Measurements from ENCODE around the gene FKBP10.
"Not testable (repeated sequence)": the region's sequence is repeated elsewhere in the genome, so short reads cannot be mapped to it uniquely, and the experiment has no call there.

Gene FKBP10

DNA sequence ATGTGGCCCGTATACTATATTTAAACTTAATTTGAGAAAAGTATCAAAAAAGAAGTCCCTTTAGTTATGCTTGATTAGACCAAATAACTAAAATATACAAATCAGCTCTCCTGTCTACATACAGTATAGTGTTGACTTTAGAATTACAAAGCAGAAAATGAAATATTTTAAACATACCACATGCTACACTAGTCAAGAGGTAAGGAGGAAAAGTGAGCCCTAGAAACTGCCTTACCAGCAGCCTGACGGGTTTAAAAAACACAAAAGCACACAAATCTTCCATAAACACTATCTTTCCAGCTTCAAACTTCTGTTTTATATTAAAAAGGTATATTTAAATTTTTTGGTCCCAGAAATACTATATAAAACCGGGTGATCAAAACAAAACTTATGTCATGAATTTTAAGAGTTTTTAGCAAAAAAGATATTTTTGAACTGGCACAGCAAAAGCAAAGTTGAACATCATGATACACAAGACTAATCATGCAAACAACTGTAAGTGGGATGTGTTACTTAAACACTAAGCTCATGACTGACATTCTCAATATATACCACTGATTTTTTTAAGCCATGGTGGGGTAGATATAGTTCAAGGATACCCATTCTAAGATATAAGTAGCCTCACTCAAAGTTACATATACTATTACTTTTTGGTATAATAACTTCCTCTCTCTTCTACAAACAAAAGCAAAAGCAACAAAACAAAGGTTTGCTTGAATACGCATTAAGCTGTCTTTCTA lies 36.6 kb downstream of the FKBP10 start:
- no peak for DNase-seq (ENCODE audit: low read depth)
- TF ChIP-seq, protein P1, sequence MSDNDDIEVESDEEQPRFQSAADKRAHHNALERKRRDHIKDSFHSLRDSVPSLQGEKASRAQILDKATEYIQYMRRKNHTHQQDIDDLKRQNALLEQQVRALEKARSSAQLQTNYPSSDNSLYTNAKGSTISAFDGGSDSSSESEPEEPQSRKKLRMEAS (IDR thresholded peaks at IDR 0.05; ENCODE audit: low read depth, low read length) = no peak
- TF ChIP-seq MYC (IDR thresholded peaks at IDR 0.05; ENCODE audit: low read depth, low read length) = no peak
- TF ChIP-seq, protein P2, sequence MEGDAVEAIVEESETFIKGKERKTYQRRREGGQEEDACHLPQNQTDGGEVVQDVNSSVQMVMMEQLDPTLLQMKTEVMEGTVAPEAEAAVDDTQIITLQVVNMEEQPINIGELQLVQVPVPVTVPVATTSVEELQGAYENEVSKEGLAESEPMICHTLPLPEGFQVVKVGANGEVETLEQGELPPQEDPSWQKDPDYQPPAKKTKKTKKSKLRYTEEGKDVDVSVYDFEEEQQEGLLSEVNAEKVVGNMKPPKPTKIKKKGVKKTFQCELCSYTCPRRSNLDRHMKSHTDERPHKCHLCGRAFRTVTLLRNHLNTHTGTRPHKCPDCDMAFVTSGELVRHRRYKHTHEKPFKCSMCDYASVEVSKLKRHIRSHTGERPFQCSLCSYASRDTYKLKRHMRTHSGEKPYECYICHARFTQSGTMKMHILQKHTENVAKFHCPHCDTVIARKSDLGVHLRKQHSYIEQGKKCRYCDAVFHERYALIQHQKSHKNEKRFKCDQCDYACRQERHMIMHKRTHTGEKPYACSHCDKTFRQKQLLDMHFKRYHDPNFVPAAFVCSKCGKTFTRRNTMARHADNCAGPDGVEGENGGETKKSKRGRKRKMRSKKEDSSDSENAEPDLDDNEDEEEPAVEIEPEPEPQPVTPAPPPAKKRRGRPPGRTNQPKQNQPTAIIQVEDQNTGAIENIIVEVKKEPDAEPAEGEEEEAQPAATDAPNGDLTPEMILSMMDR (IDR thresholded peaks at IDR 0.05; ENCODE audit: low read depth, low read length) = no peak
- TF ChIP-seq POLR2A (IDR thresholded peaks at IDR 0.05; ENCODE audit: extremely low read depth, insufficient read length) = no peak
- H3K4me3 ChIP-seq (ENCODE audit: low read depth, low read length) = no peak overlapping the region

GRCh38 chr17:41851382-41851781 lies 38.6 kb downstream of the FKBP10 start:
- H3K4me3 ChIP-seq (ENCODE audit: low read depth, low read length); DNase-seq (ENCODE audit: low read depth): not testable (repeated sequence)

DNA sequence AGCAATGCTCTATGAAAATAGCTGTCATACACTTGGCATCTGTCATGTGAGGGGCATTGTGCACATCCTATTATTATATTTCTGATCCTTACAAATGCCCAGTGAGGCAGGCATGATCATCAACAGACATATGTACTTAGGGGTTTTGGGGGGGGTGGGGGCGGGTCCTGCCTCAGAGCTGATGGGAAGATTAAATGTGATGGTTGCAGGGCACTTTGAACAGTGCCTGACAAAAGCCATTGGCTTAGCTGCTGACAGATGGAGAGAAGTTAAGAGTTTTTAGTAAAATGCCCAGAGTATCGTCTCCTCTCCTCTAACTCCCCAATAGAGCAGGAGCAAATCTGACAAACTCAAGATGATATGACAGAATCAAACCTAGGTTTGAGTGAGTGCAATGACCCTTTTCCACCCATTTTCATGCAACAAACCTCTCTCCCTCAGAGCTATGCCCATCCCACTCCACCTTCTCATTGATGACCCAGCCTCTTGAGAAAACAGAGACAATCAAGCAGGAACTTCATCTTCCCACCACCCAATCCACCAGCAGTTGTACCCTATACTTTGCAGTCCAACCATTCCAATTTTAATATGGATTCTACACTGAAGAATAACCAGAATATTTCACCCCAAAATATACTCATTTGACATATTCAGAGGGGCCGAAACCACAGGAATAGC lies 47.6 kb downstream of the FKBP10 start:
- TF ChIP-seq POLR2A (IDR thresholded peaks at IDR 0.05; ENCODE audit: extremely low read depth, insufficient read length) (no peak), MYC (IDR thresholded peaks at IDR 0.05; ENCODE audit: low read depth, low read length) (no peak)
- TF ChIP-seq, protein P2 (IDR thresholded peaks at IDR 0.05; ENCODE audit: low read depth, low read length) = no peak
- TF ChIP-seq, protein P1 (IDR thresholded peaks at IDR 0.05; ENCODE audit: low read depth, low read length) = no peak
- no peak overlapping the region for H3K4me3 ChIP-seq (ENCODE audit: low read depth, low read length)
- no peak for DNase-seq (ENCODE audit: low read depth)

- peak overlapping the region; percentile 14 for H3K4me3 ChIP-seq (ENCODE audit: low read depth, low read length)
- DNase-seq (ENCODE audit: low read depth) = no peak
Measured at GRCh38 chr17:41863074-41863848, 50.5 kb downstream of the FKBP10 start.

DNA sequence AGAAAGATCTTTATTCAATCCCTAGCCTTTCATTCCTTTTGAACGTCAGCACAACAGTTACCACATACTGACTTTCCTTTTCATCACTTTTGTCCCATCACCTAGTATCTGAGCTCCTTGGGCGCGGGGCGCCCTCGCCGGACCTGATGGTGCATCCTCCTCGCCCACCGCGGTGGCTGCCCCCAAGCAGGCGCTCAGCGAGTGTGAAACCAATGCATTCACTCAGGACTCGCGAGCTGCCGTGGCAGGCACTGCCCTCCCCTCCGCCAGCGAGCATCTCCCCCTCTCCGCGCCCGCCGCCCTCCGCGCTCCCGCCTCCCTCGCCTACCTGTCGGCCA lies 51.7 kb downstream of the FKBP10 start:
- TF ChIP-seq MYC (IDR thresholded peaks at IDR 0.05; ENCODE audit: low read depth, low read length) (no peak), POLR2A (IDR thresholded peaks at IDR 0.05; ENCODE audit: extremely low read depth, insufficient read length) (no peak)
- TF ChIP-seq, protein P2 (IDR thresholded peaks at IDR 0.05; ENCODE audit: low read depth, low read length) = no peak
- TF ChIP-seq, protein P1 (IDR thresholded peaks at IDR 0.05; ENCODE audit: low read depth, low read length) = no peak
- DNase-seq (ENCODE audit: low read depth) = no peak
- peak overlapping the region; percentile 73 for H3K4me3 ChIP-seq (ENCODE audit: low read depth, low read length)

More at GRCh38 chr17:41863074-41863848, 50.5 kb downstream of the FKBP10 start:
- TF ChIP-seq, protein P2 (IDR thresholded peaks at IDR 0.05; ENCODE audit: low read depth, low read length) = no peak
- TF ChIP-seq MYC (IDR thresholded peaks at IDR 0.05; ENCODE audit: low read depth, low read length) (no peak), POLR2A (IDR thresholded peaks at IDR 0.05; ENCODE audit: extremely low read depth, insufficient read length) (no peak)
- TF ChIP-seq, protein P1 (IDR thresholded peaks at IDR 0.05; ENCODE audit: low read depth, low read length) = no peak
